SU-DHL-6 (cell line): ENCODE data around the gene OR6Q1.

ENCODE experiments used
- CTCF ChIP-seq: fragments of 200-600 bp; sonication (generic); IDR thresholded peaks from one replicate; pipeline ENCODE4 v1.5.1; 2017; ENCODE audit warnings: antibody characterized with exemption, mild to moderate bottlenecking, low read length, moderate library complexity; ENCODE audit not compliant: insufficient read depth, poor library complexity, severe bottlenecking
- EZH2phosphoT487 ChIP-seq: fragments of 200-600 bp; sonication (generic), shearing (Covaris generic); conservative IDR thresholded peaks from 2 replicates; pipeline ENCODE4 v1.6.1; 2018; ENCODE audit warnings: mild to moderate bottlenecking, antibody characterized with exemption, low read length, moderate library complexity, mixed read lengths

- no peak for TF ChIP-seq CTCF
- TF ChIP-seq EZH2phosphoT487, result no peak
Measured at GRCh38 chr11:58003036-58003435, 27.7 kb upstream of the OR6Q1 start.
